GM06990 (cell line): ENCODE data around the gene ZNF516.

Experiments
- DNase-seq: peaks from one replicate; pipeline ENCODE4 v3.0.0-alpha.2; 2011; ENCODE audit not compliant: insufficient read length; ENCODE audit errors: extremely low read depth
- H3K27me3 ChIP-seq: replicated peaks from 2 replicates; pipeline ENCODE4 v1.6.0; 2011; ENCODE audit warnings: low read length; ENCODE audit not compliant: control insufficient read depth, insufficient read depth
- H3K36me3 ChIP-seq: 2 replicates; pipeline ENCODE4 v1.5.1; 2011; ENCODE audit warnings: low read length; ENCODE audit not compliant: control insufficient read depth, insufficient read depth
- H3K4me3 ChIP-seq: replicated peaks from 2 replicates; pipeline ENCODE4 v1.5.1; 2011; ENCODE audit warnings: low read depth, mild to moderate bottlenecking, control low read depth, low read length
- TF ChIP-seq, protein P1 (sequence below): IDR thresholded peaks from 2 replicates; pipeline ENCODE4 v1.5.1; 2011; ENCODE audit warnings: low read length, control low read depth, mild to moderate bottlenecking, inconsistent platforms; ENCODE audit not compliant: insufficient read depth, poor library complexity, severe bottlenecking

Gene ZNF516

DNA sequence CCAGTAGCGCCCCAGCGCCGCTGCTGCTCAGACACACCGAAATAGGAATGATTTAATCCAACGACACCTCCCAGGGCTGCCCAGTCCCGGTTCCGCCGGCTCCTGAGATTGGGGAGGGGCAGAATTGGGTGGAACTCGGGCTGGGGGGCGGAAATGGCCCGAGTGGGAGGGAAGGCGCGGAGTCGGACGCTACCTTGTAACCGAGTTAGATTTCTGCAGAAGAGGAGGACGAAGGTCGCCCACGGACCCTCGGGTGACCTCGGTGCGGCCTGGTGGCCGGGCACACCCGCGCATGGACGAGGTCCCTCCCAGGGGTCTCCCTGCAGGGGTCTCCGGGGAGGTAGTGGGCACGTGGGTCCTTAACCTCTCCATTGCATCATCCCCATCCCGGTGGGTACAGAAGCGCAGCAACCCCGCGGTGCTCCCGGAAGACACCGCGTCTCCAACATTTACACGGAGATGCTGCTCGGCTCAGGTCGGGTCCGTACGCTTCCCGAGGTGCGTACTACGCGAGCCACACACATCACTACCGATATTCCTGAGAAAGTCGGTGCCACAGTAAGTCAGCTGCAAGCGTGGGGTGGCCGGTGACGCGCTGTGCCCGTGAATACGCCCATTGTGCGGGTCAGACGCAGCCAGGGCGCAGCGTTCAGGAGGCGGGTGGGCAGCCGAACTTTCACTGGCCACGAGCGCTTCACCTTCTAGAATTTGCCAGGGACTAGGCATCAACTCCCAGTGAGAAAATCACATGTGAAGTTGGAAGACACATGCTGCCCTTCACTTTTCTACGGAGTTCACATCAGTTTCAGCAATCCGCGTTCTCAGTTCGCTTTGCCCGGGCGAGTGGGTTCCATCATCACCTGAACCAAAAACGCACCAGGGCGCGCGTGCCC is 3.0 kb downstream of the ZNF516 start:
- Histone ChIP-seq H3K4me3 (peak overlapping the region; percentile 82), H3K36me3 (no peaks in the 10 kb centered on the region), H3K27me3 (no peaks in the 10 kb centered on the region)
- peak; percentile 68 for DNase-seq
- TF ChIP-seq, protein P1, sequence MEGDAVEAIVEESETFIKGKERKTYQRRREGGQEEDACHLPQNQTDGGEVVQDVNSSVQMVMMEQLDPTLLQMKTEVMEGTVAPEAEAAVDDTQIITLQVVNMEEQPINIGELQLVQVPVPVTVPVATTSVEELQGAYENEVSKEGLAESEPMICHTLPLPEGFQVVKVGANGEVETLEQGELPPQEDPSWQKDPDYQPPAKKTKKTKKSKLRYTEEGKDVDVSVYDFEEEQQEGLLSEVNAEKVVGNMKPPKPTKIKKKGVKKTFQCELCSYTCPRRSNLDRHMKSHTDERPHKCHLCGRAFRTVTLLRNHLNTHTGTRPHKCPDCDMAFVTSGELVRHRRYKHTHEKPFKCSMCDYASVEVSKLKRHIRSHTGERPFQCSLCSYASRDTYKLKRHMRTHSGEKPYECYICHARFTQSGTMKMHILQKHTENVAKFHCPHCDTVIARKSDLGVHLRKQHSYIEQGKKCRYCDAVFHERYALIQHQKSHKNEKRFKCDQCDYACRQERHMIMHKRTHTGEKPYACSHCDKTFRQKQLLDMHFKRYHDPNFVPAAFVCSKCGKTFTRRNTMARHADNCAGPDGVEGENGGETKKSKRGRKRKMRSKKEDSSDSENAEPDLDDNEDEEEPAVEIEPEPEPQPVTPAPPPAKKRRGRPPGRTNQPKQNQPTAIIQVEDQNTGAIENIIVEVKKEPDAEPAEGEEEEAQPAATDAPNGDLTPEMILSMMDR, result no peak

DNA sequence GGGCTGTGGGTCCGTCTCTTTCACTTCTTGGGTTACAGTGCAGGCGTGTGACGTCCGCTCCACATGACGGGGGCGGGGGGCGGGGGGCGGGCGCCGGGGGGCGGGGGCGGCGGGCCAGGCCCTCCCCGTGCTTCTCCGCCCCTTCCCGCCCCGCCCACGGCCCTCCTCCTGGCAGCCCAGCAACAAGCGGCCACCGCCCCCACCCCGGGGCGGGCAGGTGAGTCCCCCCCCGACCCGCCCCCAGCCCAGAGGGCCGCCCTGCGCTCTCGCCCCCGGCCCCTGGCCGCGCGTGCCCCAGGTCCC is 3.6 kb downstream of the ZNF516 start:
- Histone ChIP-seq H3K36me3 (no peaks in the 10 kb centered on the region), H3K27me3 (no peaks in the 10 kb centered on the region), H3K4me3 (peak overlapping the region; percentile 82)
- no peak for DNase-seq
- TF ChIP-seq, protein P1, result no peak

DNA sequence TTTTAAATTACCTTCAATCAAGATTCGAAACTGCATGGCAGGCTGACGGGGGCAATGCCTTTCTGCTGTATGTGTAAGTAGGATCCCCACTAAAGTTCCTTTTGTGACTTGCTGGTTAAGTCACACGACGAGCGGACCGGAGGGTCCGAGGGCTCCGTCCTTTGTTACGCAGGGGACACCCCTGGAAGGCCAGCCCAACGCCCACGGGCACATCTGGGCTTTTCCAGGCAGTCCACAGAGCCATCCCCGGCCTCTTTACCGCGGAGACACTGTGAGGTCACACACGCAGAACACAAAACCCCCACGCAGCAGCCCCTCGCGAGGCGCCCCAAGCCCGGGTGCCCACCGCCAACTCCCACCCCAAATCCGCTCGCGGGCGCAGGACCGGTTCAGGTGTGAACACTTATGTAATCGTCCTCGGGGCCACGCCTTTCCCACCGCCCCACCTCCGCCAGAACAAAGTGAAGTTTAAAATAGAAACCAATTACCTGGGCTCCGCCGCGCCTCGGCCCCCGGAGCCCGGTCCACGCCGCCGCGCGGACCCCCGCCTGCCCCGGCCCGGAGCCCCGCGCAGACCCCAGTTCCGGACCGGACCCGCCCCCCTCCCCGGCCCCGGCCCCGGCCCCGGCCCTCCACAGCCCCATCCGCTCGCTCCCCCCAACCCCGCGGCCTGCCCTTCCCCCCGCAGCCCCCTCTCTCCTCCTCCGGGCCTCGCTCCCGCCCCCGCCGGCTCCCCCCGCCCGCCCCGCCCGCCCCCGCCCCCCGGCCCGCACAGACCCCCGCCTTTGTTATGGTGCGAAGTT is 4.2 kb downstream of the ZNF516 start:
- no peaks in the 10 kb centered on the region for H3K27me3 ChIP-seq
- peak; percentile 64 for DNase-seq
- peak overlapping the region; percentile 82 for H3K4me3 ChIP-seq
- TF ChIP-seq, protein P1, result no peak
- H3K36me3 ChIP-seq, result no peaks in the 10 kb centered on the region

DNA sequence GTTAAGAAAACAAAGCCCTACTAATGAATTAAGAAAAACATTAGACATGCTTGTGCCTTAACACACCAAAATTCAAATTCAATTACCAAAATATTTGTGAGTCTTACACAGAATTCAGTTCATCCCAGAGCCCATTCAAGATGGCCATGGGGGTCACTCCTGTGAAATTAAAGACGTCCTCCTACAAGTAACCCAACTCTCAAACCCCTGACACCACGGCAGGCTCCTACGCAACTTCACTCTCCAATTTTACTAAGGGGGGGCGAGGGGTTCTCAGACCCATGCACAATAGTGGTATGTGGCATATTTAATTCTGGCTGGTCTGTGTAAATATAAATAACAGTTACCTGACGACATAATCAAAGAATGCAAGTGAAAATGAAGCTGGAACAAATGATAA is 5.0 kb downstream of the ZNF516 start:
- no peak for DNase-seq
- TF ChIP-seq, protein P1, result no peak
- H3K4me3 ChIP-seq, result peak overlapping the region; percentile 82
- no peaks in the 10 kb centered on the region for H3K36me3 ChIP-seq
- no peaks in the 10 kb centered on the region for H3K27me3 ChIP-seq

DNA sequence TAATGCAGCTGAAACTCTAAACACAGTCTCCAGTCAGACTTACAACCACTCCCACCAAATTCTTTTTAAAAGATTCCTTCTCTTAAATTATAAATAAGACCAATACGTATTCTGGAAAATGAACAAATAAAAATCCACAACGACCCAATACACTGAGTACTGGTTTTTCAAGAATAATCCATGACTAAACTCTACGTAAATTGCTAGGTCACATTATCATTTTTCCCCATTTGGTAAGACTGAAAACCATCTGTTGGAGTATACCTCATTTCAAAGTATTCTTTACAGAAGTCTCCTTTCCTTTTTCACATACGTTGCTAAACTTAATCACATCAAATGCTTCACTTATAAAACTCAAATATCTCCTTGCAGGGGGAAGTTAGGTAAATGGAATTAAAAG is 6.0 kb downstream of the ZNF516 start:
- Histone ChIP-seq H3K36me3 (no peaks in the 10 kb centered on the region), H3K27me3 (no peaks in the 10 kb centered on the region), H3K4me3 (peak overlapping the region; percentile 11)
- DNase-seq, result no peak
- TF ChIP-seq, protein P1, result no peak
